ENCODE results near the gene MYZAP.

DNA sequence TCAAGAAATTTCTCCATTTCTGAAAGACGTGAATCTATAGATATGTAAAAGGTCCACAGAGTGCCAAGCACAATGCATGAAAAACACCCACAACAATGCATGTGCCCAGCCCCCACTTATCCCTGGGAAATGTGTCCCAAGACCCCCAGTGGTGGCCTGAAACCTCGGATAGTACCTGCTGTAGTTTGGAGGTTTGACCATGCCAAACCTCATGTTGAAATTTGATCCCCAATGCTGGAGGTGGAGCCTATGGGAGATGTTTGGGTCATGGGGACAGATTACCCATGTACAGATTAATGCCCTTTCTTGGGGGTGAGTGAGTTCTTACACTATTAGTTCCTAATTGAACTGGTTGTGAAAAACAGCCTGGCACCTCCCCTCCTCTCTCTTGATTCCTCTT, 21.4 kb upstream of the MYZAP start:
- TF ChIP-seq CTCF (IDR thresholded peaks at IDR 0.05), result no peak
- no peak for TF ChIP-seq ZFX (IDR thresholded peaks at IDR 0.05; ENCODE audit: borderline replicate concordance)

Measured in 22Rv1 (cell line).